ENCODE data around the gene NGLY1. TPM values are rescaled to one million over a fixed set of nuclear protein-coding genes. Genes with fewer than 3 reads are reported as not detected.

The NGLY1 gene
- total RNA-seq, 4 donors from 2014 or later = 21.4 to 31.2 (median 22.9) TPM

- Histone ChIP-seq H3K27ac (no peak overlapping the region), H3K4me1 (peaks cover 0 to 3% (median 0%) of the 10 kb centered on the region in 4 donors), H3K9me3 (peaks cover 0 to 16% (median 0%) of the 10 kb centered on the region in 4 donors), H3K4me3 (no peak overlapping the region), H3K36me3 (no peaks in the 10 kb centered on the region), H3K27me3 (no peaks in the 10 kb centered on the region)
- TF ChIP-seq CTCF (IDR thresholded peaks at IDR 0.05) = no peak
- no peak for TF ChIP-seq EP300 (IDR thresholded peaks at IDR 0.05)
- TF ChIP-seq POLR2A (IDR thresholded peaks at IDR 0.05) = no peak
- 90 to 91% methylated on average over 1 of the region's 1 CpG for WGBS, 2 donors
- DNase-seq (ENCODE audit: low spot score in 2 of 2) = no peak
Measured at GRCh38 chr3:25817638-25818037, 34.4 kb upstream of the NGLY1 start.

DNA sequence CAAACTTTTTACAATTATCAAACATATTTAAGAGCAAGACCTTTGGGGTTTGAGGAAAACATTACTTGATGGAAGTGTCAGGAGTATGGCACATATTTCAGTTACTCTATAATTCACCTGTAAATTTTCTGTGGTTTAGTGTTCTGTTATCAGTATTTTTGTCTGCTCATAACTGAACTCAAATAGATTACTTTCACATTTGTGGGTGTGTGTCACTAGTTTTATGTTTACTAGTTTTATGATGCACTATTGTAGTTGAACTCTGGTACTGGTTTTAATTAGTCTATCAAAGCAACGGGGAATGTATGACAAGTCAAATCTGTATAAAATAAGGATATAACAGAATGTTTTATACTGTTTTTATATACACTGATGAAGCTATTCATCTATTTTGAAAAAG is 33.9 kb upstream of the NGLY1 start:
- Histone ChIP-seq H3K27ac (no peak overlapping the region), H3K4me1 (peaks cover 0 to 3% (median 0%) of the 10 kb centered on the region in 4 donors), H3K36me3 (no peaks in the 10 kb centered on the region), H3K27me3 (no peaks in the 10 kb centered on the region), H3K4me3 (no peak overlapping the region), H3K9me3 (peaks cover 0 to 16% (median 0%) of the 10 kb centered on the region in 4 donors)
- DNase-seq (ENCODE audit: low spot score in 2 of 2) = no peak
- no peak for TF ChIP-seq EP300 (IDR thresholded peaks at IDR 0.05)
- no peak for TF ChIP-seq CTCF (IDR thresholded peaks at IDR 0.05)
- TF ChIP-seq POLR2A (IDR thresholded peaks at IDR 0.05) = no peak
- 36 to 46% methylated on average over 1 of the region's 1 CpG for whole genome bisulfite sequencing, 2 donors

DNA sequence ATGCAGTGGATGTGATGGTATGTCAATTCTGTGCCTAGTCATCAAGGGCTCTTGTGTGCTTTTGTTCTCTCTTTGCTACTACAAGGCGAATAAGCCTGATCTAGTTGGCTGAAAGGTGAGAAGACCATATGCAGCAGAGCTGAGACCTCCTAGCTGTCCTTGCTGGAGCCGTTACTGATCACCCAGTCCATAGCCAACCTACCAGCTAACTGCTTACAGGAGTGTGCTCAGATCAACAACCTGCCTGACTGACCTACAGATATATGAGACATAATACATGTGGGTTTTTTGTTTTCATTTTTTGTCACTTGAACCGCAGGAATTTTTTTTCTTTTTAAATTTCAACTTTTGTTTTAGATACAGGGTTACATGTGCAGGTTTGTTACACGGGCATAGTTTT is 29.4 kb upstream of the NGLY1 start:
- WGBS, 2 donors = 88 to 90% methylated on average over 4 of the region's 4 CpGs
- DNase-seq (ENCODE audit: low spot score in 2 of 2) = no peak
- no peak overlapping the region for H3K4me3 ChIP-seq
- no peaks in the 10 kb centered on the region for H3K27me3 ChIP-seq
- no peak for TF ChIP-seq CTCF (IDR thresholded peaks at IDR 0.05)
- TF ChIP-seq EP300 (IDR thresholded peaks at IDR 0.05) = no peak
- TF ChIP-seq POLR2A (IDR thresholded peaks at IDR 0.05) = no peak
- no peaks in the 10 kb centered on the region for H3K36me3 ChIP-seq
- H3K27ac ChIP-seq = no peak overlapping the region
- H3K9me3 ChIP-seq = peaks cover 0 to 16% (median 0%) of the 10 kb centered on the region in 4 donors
- H3K4me1 ChIP-seq = no peaks in the 10 kb centered on the region

GRCh38 chr3:25804676-25805075 is 21.4 kb upstream of the NGLY1 start:
- Histone ChIP-seq H3K4me1 (no peaks in the 10 kb centered on the region), H3K4me3 (no peak overlapping the region), H3K36me3 (no peaks in the 10 kb centered on the region), H3K9me3 (no peaks in the 10 kb centered on the region), H3K27me3 (no peaks in the 10 kb centered on the region), H3K27ac (no peak overlapping the region)
- TF ChIP-seq EP300 (IDR thresholded peaks at IDR 0.05) = no peak
- TF ChIP-seq POLR2A (IDR thresholded peaks at IDR 0.05) = no peak
- 87 to 91% methylated on average over 1 of the region's 1 CpG for WGBS, 2 donors
- no peak for DNase-seq (ENCODE audit: low spot score in 2 of 2)

DNA sequence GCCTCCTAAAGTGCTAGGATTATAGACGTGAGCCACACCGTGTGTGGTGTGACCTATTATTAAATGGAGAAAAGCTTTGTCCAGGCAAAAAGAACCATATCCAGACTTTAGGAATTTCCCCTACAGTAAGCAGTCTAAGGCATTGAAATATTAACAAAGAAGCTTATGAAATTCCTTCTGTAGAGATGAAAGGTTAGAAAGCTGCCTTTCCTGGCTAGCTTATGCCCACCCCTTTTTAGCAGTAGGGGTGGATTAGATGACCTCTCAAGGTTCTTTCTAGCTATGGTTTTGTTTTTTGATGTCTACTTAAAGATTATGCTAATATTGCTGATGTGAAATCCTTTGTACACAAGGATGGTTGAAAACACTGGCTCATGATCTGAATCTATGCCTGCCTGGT is 20.6 kb upstream of the NGLY1 start:
- Histone ChIP-seq H3K4me1 (no peaks in the 10 kb centered on the region), H3K9me3 (no peaks in the 10 kb centered on the region), H3K27me3 (no peaks in the 10 kb centered on the region), H3K4me3 (no peak overlapping the region), H3K27ac (no peak overlapping the region), H3K36me3 (no peaks in the 10 kb centered on the region)
- no peak for DNase-seq (ENCODE audit: low spot score in 2 of 2)
- TF ChIP-seq POLR2A (IDR thresholded peaks at IDR 0.05) = no peak
- no peak for TF ChIP-seq EP300 (IDR thresholded peaks at IDR 0.05)
- TF ChIP-seq CTCF (IDR thresholded peaks at IDR 0.05) = no peak
- WGBS, 2 donors = 44 to 54% methylated on average over 2 of the region's 2 CpGs

- WGBS, 2 donors = 80 to 86% methylated on average over 3 of the region's 3 CpGs
- H3K4me3 ChIP-seq = no peak overlapping the region
- TF ChIP-seq POLR2A (IDR thresholded peaks at IDR 0.05) (no peak), CTCF (IDR thresholded peaks at IDR 0.05) (no peak), EP300 (IDR thresholded peaks at IDR 0.05) (no peak)
Measured at GRCh38 chr3:25801786-25802185, 18.5 kb upstream of the NGLY1 start.

More at GRCh38 chr3:25801786-25802185, 18.5 kb upstream of the NGLY1 start:
- no peaks in the 10 kb centered on the region for H3K27me3 ChIP-seq
- H3K4me1 ChIP-seq = no peaks in the 10 kb centered on the region
- DNase-seq (ENCODE audit: low spot score in 2 of 2) = no peak
- no peak overlapping the region for H3K27ac ChIP-seq
- no peaks in the 10 kb centered on the region for H3K9me3 ChIP-seq
- no peaks in the 10 kb centered on the region for H3K36me3 ChIP-seq

Data from tibial nerve (tissue), 4 donors.